Central memory CD8-positive, alpha-beta T cell (primary cell): ENCODE data around the gene RALA.

Experiments
- ATAC-seq: fragments of 150-1000 bp; cut with Tn5 transposase; replicated peaks from 2 replicates; pipeline ENCODE4 v1.10.0; 2022; ENCODE audit warnings: mild to moderate bottlenecking, moderate FRiP score, moderate number of reproducible peaks; ENCODE audit not compliant: poor library complexity, severe bottlenecking; ENCODE audit errors: extremely low read depth
- DNase-seq, 2 donors: peaks; one replicate each; pipeline ENCODE4 v3.0.0; 2021; ENCODE audit warnings: low spot score in 2 of 2
- H3K27ac Mint-ChIP-seq: one replicate; pipeline ENCODE4 v1.8.0; 2022; ENCODE audit warnings: low read depth, mild to moderate bottlenecking, moderate library complexity, mixed read lengths
- H3K27me3 Mint-ChIP-seq: one replicate; pipeline ENCODE4 v1.8.0; 2022; ENCODE audit warnings: mixed read lengths
- H3K36me3 Mint-ChIP-seq: one replicate; pipeline ENCODE4 v1.8.0; 2022; ENCODE audit warnings: mild to moderate bottlenecking, moderate library complexity, mixed read lengths; ENCODE audit not compliant: insufficient read depth
- H3K4me1 Mint-ChIP-seq: one replicate; pipeline ENCODE4 v1.8.0; 2022; ENCODE audit warnings: mixed read lengths
- H3K4me3 Mint-ChIP-seq: one replicate; pipeline ENCODE4 v1.8.0; 2022; ENCODE audit warnings: mild to moderate bottlenecking, moderate library complexity, mixed read lengths
- H3K9me3 Mint-ChIP-seq: one replicate; pipeline ENCODE4 v1.8.0; 2022; ENCODE audit warnings: mixed read lengths

Gene RALA

DNA sequence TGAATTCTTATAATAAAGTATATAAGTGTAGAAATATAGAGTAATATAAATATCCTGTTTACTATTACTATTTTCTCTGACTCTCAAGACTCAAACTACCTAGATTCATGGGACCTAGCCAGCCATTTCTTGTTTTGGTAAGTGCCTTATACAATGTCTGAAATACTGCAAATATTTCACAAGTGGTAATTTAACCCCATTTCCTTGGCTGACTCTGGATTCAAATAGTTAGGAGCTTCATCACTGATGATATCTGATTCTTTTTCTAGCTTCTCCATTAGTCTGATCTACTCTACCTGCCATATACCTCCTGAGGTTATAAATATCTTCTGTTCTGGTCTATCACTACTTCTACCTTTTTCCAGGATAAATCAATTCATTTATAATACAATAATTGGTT, 6.4 kb upstream of the RALA start:
- DNase-seq (no peak), ATAC-seq (no peak)
- Mint-ChIP-seq H3K27ac (no peak overlapping the region), H3K27me3 (peaks cover 35% of the 10 kb centered on the region), H3K4me3 (no peak overlapping the region), H3K36me3 (no peaks in the 10 kb centered on the region), H3K4me1 (peaks cover 3% of the 10 kb centered on the region), H3K9me3 (no peaks in the 10 kb centered on the region)

DNA sequence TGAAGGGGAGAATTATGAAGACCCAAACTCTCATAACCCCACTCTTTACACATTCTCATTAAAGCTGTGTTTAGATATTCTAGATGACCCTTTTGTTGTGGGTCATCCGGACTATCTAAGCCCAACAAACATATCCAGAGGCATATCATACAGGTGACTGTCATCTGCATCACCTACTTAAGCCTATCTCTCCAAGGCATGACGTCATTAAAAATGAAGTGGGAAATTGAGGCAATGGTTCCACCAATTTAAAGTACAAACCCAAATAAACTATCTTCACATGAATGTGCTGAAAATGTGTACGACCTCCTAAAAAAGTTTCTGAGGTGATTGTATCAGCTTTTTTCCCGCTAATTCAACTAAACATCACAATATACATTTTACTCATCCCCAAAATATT, 4.5 kb upstream of the RALA start:
- Mint-ChIP-seq H3K27me3 (peaks cover 16% of the 10 kb centered on the region), H3K4me1 (peaks cover 10% of the 10 kb centered on the region), H3K27ac (no peak overlapping the region), H3K4me3 (no peak overlapping the region), H3K36me3 (peaks cover 3% of the 10 kb centered on the region), H3K9me3 (no peaks in the 10 kb centered on the region)
- no peak for ATAC-seq
- DNase-seq: no peak

DNA sequence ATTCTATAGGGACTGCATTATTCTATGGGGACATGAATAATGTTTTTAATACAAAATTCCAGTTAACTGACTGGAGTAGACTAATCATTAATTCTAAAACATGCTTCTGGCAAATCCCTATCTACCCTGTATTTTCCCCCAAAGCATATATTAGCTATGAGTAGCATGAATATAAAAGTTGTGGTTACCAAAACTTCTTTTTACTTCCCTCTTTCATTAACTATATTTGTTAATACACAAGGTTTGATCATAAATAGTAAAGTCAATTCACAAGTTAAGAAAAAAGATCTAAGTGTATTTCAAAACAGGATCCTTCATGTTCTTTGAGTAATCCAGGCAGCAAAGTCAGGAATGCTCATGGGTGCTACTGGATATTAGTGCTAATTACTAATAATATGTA, 2.9 kb upstream of the RALA start:
- Mint-ChIP-seq H3K4me3 (no peak overlapping the region), H3K4me1 (peaks cover 27% of the 10 kb centered on the region), H3K36me3 (peaks cover 5% of the 10 kb centered on the region), H3K27ac (no peak overlapping the region), H3K9me3 (no peaks in the 10 kb centered on the region), H3K27me3 (peaks cover 8% of the 10 kb centered on the region)
- DNase-seq (no peak), ATAC-seq (no peak)

DNA sequence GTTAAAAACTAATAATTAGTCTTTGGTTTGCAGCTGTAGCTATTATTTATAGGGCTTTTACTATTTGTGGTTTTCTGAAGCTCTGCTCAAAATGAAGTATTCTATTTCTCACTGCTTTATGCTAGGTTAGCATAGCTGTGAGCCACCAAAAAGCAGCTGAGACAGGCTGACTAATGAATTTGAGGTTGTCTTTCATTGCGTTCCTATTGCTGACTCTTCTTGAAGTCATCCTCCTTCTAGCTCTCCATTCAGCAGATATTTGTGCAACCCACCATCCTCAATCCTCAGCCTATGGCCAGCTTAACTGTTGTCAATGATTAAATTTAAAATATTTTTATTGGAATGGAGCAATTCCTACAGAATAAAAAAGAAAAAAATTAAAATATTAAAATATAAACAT, 2.1 kb upstream of the RALA start:
- Mint-ChIP-seq H3K27me3 (peaks cover under 1% of the 10 kb centered on the region), H3K27ac (no peak overlapping the region), H3K36me3 (peaks cover 5% of the 10 kb centered on the region), H3K4me3 (no peak overlapping the region), H3K4me1 (peaks cover 33% of the 10 kb centered on the region), H3K9me3 (no peaks in the 10 kb centered on the region)
- DNase-seq: no peak
- no peak for ATAC-seq

DNA sequence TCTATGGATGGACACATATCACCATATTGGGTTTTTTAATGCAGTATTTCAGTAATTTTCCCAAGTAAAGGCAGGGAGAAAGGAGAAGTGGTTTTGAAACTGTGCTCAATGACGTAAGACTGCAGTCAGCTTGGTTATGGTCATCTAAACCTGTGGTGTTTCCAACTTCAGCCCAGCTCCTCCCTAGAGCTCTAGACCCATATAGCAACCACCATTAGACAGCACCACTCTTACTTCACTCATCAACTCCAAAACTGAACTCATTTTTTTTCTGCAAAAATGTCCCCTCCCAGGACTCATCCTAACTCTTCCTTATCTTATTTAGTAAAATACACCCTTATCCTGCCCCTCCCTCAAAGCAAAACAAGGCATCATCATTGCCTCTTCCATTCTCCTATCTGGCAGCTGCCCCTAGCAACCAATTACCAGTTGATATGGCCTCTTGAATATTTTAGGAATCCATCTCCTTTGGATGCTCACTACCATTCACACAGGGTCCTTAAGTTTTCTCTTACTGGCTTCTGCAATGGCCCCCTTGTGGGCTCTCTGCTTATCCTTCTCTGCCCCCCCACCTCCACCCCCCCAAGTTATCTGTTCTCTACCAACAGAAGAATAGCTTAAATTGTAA, 1.5 kb upstream of the RALA start:
- peaks cover 5% of the 10 kb centered on the region for H3K36me3 Mint-ChIP-seq
- H3K27ac Mint-ChIP-seq: no peak overlapping the region
- DNase-seq (no peak), ATAC-seq (no peak)
- peak overlapping the region; percentile 0 for H3K4me3 Mint-ChIP-seq
- no peaks in the 10 kb centered on the region for H3K9me3 Mint-ChIP-seq
- H3K27me3 Mint-ChIP-seq: no peaks in the 10 kb centered on the region
- peaks cover 39% of the 10 kb centered on the region for H3K4me1 Mint-ChIP-seq

DNA sequence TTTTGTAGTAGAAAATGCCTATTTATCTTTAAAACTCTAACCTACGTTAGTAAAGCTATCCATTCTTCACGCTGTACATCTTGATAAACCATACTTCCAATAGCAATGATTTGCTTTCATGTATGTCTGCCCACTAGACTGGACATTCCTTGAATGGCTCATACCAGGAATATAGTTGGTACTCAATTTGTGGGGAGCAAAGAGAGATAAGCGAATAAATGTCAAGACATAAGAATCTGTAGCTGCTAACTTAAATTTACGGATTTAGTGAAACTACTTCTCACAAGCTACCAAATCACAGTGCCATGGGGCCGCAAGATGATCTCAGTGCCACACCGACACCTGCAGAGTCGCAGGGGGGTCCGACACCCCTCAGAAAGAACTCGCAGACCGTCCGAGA, 763 bp upstream of the RALA start:
- Mint-ChIP-seq H3K36me3 (peaks cover 5% of the 10 kb centered on the region), H3K27me3 (no peaks in the 10 kb centered on the region), H3K4me1 (peaks cover 40% of the 10 kb centered on the region), H3K27ac (peak overlapping the region; percentile 96), H3K9me3 (no peaks in the 10 kb centered on the region), H3K4me3 (peak overlapping the region; percentile 98)
- no peak for ATAC-seq
- no peak for DNase-seq

DNA sequence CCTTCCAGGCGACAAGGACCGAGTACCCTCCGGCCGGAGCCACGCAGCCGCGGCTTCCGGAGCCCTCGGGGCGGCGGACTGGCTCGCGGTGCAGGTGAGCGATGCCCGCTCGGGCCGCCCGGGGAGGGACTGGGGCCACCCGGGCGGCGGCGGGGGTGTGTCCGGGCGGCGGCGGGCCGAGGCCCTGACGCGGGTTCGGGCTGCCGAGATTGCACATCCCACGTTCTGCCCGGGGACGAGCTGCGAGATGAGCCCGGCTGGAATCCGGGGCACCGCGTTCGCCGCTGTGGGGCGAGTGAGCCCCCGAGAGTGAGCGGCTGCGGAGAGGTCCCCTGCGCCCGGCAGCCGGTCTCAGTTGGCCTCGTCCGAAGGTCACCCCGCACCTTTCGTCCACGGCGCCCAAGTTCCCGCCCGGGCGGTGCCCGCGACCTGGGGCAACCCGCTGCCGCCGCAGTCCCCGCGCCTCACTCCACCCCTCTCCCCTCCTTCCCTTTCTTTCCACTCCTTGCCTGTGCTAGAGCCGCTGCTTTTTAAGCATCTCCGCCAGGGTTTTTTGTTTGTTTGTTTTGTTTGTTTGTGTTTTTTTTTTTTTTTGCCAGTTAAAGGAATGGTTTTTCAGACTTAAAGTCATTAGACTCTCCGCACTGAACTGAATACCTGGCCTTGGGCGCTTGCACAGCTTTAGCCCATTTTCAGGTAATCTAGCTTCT, 515 bp downstream of the RALA start:
- H3K4me1 Mint-ChIP-seq: peaks cover 49% of the 10 kb centered on the region
- DNase-seq: no peak

DNA sequence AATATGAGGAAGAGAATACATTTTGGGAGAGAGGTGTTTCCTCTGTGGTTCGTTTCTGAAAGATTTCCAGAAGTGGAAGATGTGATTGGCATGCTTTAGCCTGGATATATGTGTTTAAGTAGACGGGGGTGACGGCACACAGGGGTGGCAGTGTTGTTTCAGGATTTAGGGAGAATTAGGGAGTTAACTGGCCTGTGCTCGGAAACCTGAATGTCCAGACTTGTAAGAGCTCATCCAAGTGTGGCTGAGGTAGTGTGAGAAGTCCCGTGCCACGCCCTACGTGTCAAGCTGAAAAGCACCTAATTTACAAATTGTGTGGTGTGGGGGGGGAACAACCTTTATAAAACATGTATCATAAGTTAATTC, 1.1 kb downstream of the RALA start:
- ATAC-seq (no peak), DNase-seq (no peak)
- H3K36me3 Mint-ChIP-seq: peaks cover 5% of the 10 kb centered on the region
- H3K9me3 Mint-ChIP-seq: no peaks in the 10 kb centered on the region
- peaks cover 49% of the 10 kb centered on the region for H3K4me1 Mint-ChIP-seq
- H3K4me3 Mint-ChIP-seq: peak overlapping the region; percentile 98
- H3K27me3 Mint-ChIP-seq: no peaks in the 10 kb centered on the region
- H3K27ac Mint-ChIP-seq: peak overlapping the region; percentile 96

More for the DNA sequence above, 515 bp downstream of the RALA start:
- Mint-ChIP-seq H3K9me3 (no peaks in the 10 kb centered on the region), H3K27me3 (no peaks in the 10 kb centered on the region), H3K27ac (peak overlapping the region; percentile 96), H3K4me3 (peak overlapping the region; percentile 98), H3K36me3 (peaks cover 5% of the 10 kb centered on the region)
- ATAC-seq: peak; percentile 42

DNA sequence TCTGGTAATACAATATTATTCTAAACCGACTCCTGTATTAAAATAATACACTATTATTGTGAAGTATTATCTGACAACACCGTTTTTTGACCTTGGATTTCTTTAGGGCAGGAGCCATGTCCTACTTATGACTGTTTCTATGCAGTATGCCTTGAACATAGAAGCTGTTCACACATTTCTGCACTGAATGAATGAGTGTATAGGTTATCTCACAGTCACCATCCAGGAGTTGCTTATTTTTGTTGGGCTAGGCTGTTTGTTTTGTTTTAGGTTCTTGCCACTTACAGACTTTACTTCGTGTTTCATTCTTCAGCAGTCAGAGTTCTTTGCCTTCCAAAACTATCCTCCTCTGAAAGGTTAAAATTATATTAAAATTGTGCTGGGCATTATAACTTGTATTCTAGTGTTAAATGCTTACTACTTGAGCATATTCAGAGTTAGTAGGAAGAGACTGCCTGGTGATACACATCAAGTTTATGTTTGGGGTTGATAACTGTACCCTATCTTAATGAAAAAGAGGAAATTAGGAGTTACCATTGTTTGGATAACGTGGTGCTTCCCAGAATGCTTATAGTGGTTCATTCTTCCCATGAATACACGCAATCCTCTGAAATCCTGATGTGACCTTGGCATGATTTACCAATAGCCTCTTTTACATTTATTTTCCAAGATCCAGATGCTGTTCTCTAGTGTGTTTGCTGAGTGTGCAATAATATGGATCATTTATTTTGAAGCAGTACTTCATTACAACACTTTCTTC, 1.7 kb downstream of the RALA start:
- peak overlapping the region; percentile 96 for H3K27ac Mint-ChIP-seq
- no peak for ATAC-seq
- no peaks in the 10 kb centered on the region for H3K9me3 Mint-ChIP-seq
- peaks cover 49% of the 10 kb centered on the region for H3K4me1 Mint-ChIP-seq
- peak overlapping the region; percentile 98 for H3K4me3 Mint-ChIP-seq
- DNase-seq: no peak
- H3K27me3 Mint-ChIP-seq: no peaks in the 10 kb centered on the region
- peaks cover 6% of the 10 kb centered on the region for H3K36me3 Mint-ChIP-seq

DNA sequence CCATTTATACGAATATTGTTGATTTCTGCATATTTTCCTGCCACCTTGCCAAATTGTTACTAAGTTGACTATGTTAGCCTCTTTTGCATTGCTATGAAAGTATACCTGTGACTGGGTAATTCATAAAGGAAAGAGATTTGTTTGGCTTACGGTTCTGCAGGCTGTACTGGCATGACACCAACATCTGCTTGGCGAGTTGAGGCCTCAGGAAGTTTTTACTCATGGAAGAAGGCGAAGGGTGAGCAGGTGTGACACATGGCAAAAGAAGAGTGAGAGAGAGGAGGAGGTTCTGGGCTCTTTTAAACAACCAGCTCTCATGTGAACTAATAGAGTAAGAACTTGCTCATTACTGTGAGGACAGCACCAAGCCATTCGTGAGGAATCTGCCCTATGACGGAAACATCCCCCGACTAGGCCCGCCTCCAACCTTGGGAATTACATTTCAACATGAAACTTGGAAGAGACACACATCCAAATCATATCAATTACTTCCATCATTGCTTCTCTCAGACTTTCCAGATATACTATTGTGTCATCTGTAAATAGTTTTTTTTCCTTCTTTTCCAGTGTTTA, 8.4 kb downstream of the RALA start:
- H3K27ac Mint-ChIP-seq: peak overlapping the region; percentile 89
- H3K27me3 Mint-ChIP-seq: no peaks in the 10 kb centered on the region
- H3K36me3 Mint-ChIP-seq: peaks cover 11% of the 10 kb centered on the region
- H3K4me1 Mint-ChIP-seq: peaks cover 62% of the 10 kb centered on the region
- no peak overlapping the region for H3K4me3 Mint-ChIP-seq
- no peak for ATAC-seq
- no peak for DNase-seq
- no peaks in the 10 kb centered on the region for H3K9me3 Mint-ChIP-seq

DNA sequence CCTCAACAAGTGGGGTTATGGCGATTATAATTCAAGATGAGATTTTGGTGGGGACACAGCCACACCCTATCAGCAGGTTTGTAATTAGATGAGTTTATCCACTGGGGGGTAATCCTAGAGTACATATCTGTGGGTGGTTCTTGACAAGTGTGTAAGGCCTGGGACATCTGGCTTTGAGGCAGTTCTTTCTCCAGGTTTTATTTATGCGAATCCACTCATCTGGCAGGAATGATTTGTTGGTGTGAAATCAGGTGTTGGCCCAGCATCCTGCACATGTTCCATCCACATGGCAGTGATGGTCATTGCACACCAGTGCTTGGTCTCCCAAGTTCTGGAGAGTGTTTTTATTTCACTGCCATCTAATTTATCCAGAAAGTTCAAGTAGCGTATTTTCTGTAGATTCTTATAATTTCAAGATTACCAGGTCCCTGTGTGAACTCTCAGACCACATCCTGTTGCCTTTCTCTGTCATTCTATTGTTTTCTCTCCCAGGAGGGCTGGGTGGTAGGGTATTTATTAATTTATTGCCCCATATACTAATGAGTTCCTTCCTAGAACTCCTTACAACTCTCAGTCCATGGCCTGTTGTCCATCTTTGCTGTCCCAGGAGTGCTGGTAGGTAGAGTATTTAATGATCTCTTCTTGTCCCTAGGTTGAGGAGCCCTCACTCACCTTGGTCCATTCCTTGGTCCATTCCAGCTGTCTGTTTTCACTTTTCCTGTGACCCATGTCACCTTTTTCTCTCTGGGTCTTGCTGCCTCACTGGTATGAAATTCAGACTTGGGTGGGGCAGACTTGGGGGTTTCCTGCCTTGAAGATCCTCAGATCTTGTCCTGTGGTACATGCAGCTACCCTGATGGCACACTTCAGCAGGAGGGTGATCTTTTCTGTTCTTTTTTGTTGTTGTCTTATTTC, 10.4 kb downstream of the RALA start:
- Mint-ChIP-seq H3K27me3 (no peaks in the 10 kb centered on the region), H3K4me3 (peak overlapping the region; percentile 65), H3K36me3 (peaks cover 11% of the 10 kb centered on the region), H3K9me3 (no peaks in the 10 kb centered on the region), H3K4me1 (peaks cover 63% of the 10 kb centered on the region), H3K27ac (peak overlapping the region; percentile 89)
- ATAC-seq (peak; percentile 87), DNase-seq (no peak)

DNA sequence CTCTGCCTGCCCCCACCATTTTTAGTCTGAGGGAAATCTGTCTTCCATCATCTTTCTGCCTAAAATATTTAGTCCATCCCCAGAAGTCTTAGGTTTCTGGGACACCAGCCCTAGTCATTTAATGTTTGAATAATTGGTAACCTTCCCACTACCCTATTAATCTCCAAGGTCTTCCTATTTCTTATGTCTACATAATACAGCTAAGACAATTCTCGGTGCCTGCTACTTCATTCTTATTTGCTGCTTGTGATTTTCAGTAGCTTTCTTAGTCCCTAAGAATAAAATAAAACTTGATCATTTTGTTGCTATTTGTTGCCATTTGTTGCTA, 11.1 kb downstream of the RALA start:
- ATAC-seq (no peak), DNase-seq (no peak)
- Mint-ChIP-seq H3K9me3 (no peaks in the 10 kb centered on the region), H3K4me3 (peak overlapping the region; percentile 65), H3K27me3 (no peaks in the 10 kb centered on the region), H3K36me3 (peaks cover 11% of the 10 kb centered on the region), H3K27ac (peak overlapping the region; percentile 89), H3K4me1 (peaks cover 67% of the 10 kb centered on the region)
